GM19328 (cell line): ENCODE results near the gene WASF2.
"Not testable (repeated sequence)": the region's sequence is repeated elsewhere in the genome, so short reads cannot be mapped to it uniquely, and the experiment has no call there.

ENCODE experiments used
- ATAC-seq: cut with Tn5 transposase; IDR thresholded peaks from one replicate; pipeline ENCODE4 v1.9.1; 2021; ENCODE audit warnings: mild to moderate bottlenecking, moderate library complexity; ENCODE audit not compliant: unreplicated experiment

The WASF2 gene

DNA sequence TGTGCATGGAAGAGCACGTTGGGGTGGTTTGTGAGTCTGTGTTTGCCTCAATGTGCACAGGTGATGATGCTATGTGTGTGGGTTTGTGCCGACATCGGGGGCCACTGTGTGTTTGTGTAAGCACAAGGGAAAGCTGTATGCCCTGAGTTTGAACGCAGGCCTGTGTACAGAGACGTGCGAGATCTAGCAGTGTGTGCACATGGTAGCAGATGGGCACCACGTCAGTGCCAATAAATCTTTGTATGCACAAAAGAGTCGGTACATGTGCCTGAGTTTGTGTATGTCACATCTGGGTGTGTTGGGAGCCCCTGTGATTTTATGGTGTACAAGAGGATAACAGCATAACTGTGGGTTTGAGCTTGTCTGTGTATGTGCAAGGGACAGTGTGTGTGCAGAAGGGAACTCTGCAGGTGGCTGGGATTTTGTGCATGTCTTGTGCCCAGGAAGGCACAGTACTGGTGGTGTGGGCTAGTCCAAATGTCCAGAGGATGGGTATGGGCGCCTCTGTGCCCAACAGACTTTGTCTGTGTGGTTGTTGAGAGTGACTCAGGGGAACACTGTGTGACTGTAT is 32.0 kb upstream of the WASF2 start:
- ATAC-seq, result no peak

GRCh38 chr1:27521336-27521831 is 31.4 kb upstream of the WASF2 start:
- ATAC-seq, result no peak

GRCh38 chr1:27520651-27521050 is 30.7 kb upstream of the WASF2 start:
- no peak for ATAC-seq

DNA sequence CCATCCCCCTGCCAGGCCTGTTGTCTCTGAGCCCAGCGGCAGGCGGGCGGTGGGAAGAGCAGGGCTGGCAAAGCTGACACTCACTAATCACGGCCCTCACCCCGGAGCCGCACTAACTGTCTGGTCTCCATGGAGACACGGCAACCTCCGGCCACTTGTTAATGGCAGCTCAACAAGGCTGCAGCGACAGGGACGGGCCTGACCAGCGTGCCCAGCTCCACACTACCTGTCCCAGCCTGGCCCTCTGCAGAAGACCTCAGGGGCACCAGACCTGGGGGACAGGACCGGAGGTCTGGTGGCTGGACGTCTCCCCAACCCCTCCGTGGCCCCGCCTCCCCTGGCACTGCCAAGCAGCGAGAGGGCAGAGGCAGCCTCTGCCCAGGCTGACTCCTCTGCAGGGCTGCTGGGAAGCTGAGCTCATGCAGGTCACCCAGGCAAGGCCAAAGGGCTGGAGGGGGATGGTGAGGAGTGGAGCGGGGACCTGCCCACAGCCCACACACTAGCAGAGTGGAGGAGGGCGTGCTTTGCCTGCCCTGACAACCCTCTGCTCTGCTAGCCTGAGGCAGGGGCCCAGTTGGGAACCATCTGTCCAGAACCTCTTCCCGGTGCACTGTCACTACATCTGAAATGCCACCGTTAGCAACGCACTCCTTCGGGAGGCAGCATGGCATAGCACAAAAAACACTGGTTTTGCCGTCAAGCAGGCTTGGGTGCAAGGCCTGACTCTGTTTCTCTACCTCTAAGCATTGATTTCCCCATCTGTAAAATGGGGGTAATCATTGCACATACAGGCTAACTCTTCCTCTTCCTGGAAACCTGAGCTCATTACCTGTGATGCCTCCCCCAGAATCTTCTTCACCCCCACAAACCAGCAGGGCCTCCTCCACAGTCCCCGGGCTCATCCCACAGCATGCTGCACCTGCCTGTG is 29.6 kb upstream of the WASF2 start:
- no peak for ATAC-seq

GRCh38 chr1:27518808-27519207 is 28.8 kb upstream of the WASF2 start:
- no peak for ATAC-seq

DNA sequence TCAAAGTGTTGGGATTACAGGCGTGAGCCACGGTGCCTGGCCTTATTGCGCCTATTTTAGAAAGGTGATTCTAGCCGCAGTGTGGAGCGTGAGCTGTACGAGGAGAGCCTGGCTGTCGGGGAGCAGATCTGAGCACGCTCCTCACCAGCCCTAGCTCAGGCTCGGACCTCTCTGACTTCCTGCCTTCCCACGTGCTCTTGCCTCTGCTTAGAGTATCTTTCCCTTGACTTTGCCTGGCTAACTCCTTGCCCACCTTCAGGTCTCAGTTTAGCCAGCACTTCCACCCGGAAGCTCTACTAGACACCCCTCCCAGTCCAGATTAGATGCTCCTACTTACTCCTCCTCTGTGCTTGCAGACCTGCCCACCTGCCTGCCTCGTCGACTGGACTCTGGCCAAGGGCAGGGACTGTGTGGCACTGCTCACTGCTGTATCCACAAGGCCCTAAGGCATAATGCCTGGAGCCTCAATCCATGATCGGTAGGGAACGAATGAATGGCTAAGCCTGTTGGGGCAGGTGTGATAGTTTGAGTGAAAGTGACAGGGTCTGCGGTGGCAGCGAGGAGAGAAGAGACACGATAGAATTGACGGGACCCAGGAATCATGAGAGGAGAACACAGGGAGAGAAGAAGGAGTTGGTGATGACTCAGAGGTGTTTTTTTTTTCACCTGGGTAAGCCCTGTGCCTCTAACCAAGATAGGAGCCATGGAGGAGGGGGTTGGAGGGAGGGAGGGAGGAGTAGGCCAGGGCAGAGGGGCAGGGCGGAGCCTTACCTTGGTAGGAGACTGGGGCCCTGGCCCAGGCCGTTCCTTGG is 28.1 kb upstream of the WASF2 start:
- no peak for ATAC-seq

DNA sequence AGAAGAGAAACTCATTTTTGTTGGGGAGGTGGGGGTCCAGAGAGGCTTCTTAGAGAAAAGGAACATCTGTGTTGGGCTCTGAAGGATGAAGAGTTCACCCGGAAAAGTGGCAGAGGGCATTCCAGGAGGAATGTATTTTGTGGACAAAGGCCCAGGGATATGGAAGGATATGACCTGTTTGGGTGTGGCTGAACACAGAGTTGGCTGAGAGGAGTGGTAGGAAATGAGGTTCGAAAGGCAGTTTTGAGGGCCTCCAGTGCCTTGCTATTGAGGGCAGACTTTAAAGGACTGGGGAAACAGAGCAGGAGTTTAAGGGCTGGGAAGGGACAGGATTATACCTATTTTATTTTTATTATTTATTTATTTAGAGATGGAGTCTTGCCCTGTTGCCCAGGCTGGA is 27.3 kb upstream of the WASF2 start:
- no peak for ATAC-seq

GRCh38 chr1:27515626-27516025 is 25.7 kb upstream of the WASF2 start:
- no peak for ATAC-seq

DNA sequence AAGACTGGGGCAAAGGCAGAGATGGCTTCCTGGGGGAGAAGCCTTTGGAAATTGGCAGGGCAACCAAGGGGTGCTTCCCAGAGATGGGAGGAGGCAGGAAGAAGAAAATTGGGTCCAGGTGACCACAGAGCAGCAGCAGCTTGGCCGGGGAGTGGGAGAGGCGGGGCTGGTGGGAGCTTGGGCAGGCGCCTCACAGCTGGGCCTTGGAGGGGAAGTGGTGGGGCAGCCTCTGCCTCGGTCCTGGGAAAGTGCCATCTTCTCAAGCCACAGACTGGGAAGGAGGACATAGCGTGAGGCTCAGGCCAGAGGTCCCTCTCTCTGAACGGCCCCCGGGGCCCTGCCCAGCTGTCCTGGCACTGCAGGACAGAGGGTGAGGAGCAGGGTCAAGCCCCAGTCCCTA is 24.0 kb upstream of the WASF2 start:
- ATAC-seq, result no peak

- no peak for ATAC-seq
Observed at GRCh38 chr1:27513528-27513927, 23.6 kb upstream of the WASF2 start.

GRCh38 chr1:27509127-27510080 is 19.4 kb upstream of the WASF2 start:
- ATAC-seq, result no peak

GRCh38 chr1:27507960-27508665 is 18.1 kb upstream of the WASF2 start:
- no peak for ATAC-seq

DNA sequence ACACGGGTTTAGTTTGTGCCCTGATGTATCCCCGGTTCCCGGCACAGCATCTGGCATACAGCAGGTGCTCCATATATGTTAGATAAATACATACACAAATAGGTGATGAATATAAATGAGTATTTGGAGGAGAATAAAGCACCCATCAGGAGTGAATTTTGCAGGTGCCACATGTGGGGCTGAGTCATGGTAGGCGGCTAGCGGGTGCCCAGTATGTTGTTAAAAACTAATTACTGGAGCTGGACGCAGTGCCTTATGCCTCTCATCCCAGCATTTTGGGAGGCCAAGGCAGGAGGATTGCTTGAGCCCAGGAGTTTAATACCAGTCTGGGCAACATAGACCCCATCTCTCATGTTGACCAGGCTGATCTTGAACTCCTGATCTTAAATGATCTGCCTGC is 16.7 kb upstream of the WASF2 start:
- ATAC-seq, result no peak

DNA sequence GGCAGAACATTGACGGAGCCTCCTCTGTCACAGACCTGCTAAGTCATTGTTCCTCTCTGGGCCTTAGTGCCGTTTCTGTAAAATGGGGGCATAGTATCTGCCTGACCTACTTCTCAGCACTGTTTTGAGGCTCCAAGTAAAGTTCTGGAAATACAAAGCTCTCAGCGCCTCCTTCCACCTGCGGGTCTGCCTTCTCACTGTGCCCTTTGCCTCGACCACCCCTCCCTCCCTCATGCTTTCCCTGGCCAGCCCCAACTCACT is 15.4 kb upstream of the WASF2 start:
- no peak for ATAC-seq

DNA sequence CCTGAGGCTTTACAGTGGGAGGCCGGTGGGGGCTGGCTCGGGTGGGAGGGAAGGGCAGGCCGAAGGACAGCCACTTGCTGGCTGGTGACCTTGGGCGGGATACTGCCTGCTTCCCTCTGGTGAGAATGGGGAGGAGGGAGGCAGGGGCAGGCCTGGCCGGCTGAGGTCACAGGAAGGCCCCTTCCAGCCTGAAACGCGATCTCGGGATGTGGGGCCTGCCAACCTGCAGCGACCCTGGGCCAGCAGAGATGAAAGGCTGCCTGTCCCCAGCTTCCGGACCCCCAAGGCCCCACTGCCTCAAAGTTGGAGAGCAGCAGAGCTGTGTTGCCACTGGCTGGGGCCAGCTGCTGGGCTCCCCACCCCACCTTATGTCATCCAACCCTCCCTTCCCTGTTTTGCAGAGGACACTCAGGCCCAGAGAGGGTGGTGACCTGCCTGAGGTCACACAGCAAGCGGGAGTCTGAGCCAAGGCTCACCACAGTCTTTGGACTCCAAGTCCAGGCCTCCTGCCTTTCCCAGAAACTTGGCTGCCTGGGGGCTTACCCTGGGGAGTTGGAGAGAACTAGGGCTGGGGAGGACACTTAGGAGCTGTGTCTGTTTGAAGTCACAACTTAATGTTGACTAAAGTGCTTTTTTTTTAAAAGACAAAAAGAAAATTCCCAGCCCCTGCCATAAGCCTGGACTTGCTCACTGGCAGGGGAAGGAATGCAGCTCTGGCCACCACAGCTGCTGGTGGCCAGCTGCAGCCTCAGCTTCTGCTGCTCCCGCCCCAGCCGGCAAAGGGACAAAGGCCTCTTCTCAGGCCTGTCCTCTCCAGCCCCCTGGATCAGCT is 14.8 kb upstream of the WASF2 start:
- ATAC-seq, result no peak

- no peak for ATAC-seq
Observed at GRCh38 chr1:27503844-27504587, 14.0 kb upstream of the WASF2 start.

DNA sequence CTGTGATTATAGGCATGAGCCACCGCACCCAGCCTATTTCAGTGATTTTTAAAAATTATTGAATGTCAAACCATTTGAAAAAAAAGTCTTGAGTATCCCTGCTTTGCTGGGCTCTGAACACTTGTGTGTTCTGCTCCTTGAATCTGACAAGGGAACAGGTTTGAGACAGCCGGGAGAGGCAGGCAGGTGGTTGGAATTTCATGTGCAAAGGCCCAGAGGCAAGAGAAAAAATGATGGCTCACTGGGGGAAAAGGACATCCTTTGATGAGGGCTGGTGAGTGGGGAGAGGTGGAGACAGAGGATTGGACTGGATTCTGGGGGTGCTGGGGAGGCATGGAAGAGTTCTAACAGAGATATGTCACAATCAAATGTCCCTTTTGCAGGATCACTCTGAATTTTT is 13.1 kb upstream of the WASF2 start:
- no peak for ATAC-seq

GRCh38 chr1:27501159-27501558 is 11.2 kb upstream of the WASF2 start:
- ATAC-seq, result not testable (repeated sequence)
